Stomach (tissue), 4 donors: ENCODE data around the gene ERFL.

Experiments used
- EP300 ChIP-seq: sonication (generic); formaldehyde crosslinking; IDR thresholded peaks from one replicate; pipeline ENCODE4 v1.6.1; 2017; ENCODE audit warnings: antibody characterized with exemption
- POLR2A ChIP-seq, 4 donors: fragments of 450-650 bp; IDR thresholded peaks; one replicate each; pipeline ENCODE4 v1.6.1; 2016; ENCODE audit warnings: antibody characterized with exemption in 4 of 4, control low read depth in 2 of 4, mild to moderate bottlenecking in 1 of 4, moderate library complexity in 1 of 4
- POLR2AphosphoS5 ChIP-seq, 3 donors: sonication (generic); formaldehyde crosslinking; IDR thresholded peaks; one replicate each; pipeline ENCODE4 v1.6.1; 2016; ENCODE audit warnings: antibody characterized with exemption in 3 of 3
- TF ChIP-seq, protein P1 (sequence below), 7 experiments: fragments of 450-650 bp in 4 of 7; fragments of 200-600 bp in 3 of 7; sonication (generic) in 3 of 7; IDR thresholded peaks; one replicate each; pipeline ENCODE4 v1.5.1; 2016 to 2019; ENCODE audit warnings: antibody characterized with exemption in 7 of 7, control low read depth in 2 of 7, mild to moderate bottlenecking in 1 of 7

DNA sequence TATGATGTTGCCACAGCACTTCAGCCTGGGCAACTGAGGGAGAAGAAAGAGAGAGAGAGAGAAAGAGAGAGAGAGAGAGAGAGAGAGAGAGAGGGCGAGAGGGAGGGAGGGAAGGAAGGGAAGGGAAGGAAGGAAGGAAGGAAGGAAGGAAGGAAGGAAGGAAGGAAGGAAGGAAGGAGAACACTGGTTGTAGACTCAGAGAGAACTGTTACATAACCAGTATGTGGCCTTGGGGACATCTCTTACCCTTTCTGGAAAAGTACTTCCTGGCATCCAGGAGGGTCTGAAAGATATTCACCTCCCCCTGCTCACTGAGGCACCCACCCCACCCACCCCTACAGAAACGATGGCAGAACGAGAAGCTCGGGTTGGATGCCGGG is 47.9 kb downstream of the ERFL start:
- TF ChIP-seq POLR2AphosphoS5 (IDR thresholded peaks at IDR 0.05), result no peak
- TF ChIP-seq POLR2A (IDR thresholded peaks at IDR 0.05), result no peak
- TF ChIP-seq, protein P1, sequence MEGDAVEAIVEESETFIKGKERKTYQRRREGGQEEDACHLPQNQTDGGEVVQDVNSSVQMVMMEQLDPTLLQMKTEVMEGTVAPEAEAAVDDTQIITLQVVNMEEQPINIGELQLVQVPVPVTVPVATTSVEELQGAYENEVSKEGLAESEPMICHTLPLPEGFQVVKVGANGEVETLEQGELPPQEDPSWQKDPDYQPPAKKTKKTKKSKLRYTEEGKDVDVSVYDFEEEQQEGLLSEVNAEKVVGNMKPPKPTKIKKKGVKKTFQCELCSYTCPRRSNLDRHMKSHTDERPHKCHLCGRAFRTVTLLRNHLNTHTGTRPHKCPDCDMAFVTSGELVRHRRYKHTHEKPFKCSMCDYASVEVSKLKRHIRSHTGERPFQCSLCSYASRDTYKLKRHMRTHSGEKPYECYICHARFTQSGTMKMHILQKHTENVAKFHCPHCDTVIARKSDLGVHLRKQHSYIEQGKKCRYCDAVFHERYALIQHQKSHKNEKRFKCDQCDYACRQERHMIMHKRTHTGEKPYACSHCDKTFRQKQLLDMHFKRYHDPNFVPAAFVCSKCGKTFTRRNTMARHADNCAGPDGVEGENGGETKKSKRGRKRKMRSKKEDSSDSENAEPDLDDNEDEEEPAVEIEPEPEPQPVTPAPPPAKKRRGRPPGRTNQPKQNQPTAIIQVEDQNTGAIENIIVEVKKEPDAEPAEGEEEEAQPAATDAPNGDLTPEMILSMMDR (IDR thresholded peaks at IDR 0.05), result no peak
- no peak for TF ChIP-seq EP300
